Parathyroid adenoma (tissue), 2 donors: ENCODE results near the gene CD74.

Source experiments
- H2AFZ ChIP-seq: fragments of 300-600 bp; sonication (generic); one replicate; pipeline ENCODE4 v1.7.0; 2017; ENCODE audit warnings: antibody characterized with exemption, mild to moderate bottlenecking
- H3K27ac ChIP-seq: fragments of 300-600 bp; sonication (generic); one replicate; pipeline ENCODE4 v1.7.0; 2017
- H3K27me3 ChIP-seq: fragments of 300-600 bp; sonication (generic); one replicate; pipeline ENCODE4 v1.7.0; 2017; ENCODE audit warnings: low read length; ENCODE audit not compliant: control insufficient read depth, insufficient read depth
- H3K36me3 ChIP-seq: fragments of 300-600 bp; sonication (generic); one replicate; pipeline ENCODE4 v1.7.0; 2017; ENCODE audit warnings: low read length; ENCODE audit not compliant: control insufficient read depth, insufficient read depth
- H3K4me1 ChIP-seq: fragments of 300-600 bp; sonication (generic); one replicate; pipeline ENCODE4 v1.7.0; 2017; ENCODE audit warnings: control low read depth
- H3K4me2 ChIP-seq: fragments of 300-600 bp; sonication (generic); one replicate; pipeline ENCODE4 v1.7.0; 2017; ENCODE audit warnings: low read length
- H3K4me3 ChIP-seq: fragments of 300-600 bp; sonication (generic); one replicate; pipeline ENCODE4 v1.7.0; 2017; ENCODE audit warnings: low read depth, low read length
- H3K79me2 ChIP-seq: fragments of 300-600 bp; sonication (generic); one replicate; pipeline ENCODE4 v1.7.0; 2017; ENCODE audit warnings: control low read depth
- H3K9ac ChIP-seq: fragments of 300-600 bp; sonication (generic); one replicate; pipeline ENCODE4 v1.7.0; 2017; ENCODE audit warnings: mild to moderate bottlenecking
- H3K9me3 ChIP-seq: fragments of 300-600 bp; sonication (generic); one replicate; pipeline ENCODE4 v1.7.0; 2017; ENCODE audit warnings: low read length; ENCODE audit not compliant: control insufficient read depth
- CTCF ChIP-seq: fragments of 300-600 bp; sonication (generic); IDR thresholded peaks from one replicate; pipeline ENCODE4 v1.7.0; 2017; ENCODE audit warnings: antibody characterized with exemption, mild to moderate bottlenecking
- donor health status: primary hyperparathyroidism.

CD74 gene

GRCh38 chr5:150356575-150357294 is 56.0 kb downstream of the CD74 start:
- Histone ChIP-seq H3K9me3 (no peaks in the 10 kb centered on the region), H3K9ac (peak overlapping the region; percentile 19), H3K36me3 (no peaks in the 10 kb centered on the region), H3K27me3 (no peaks in the 10 kb centered on the region), H3K4me3 (peak overlapping the region; percentile 82), H2AFZ (peak overlapping the region; percentile 98), H3K79me2 (peaks cover 8% of the 10 kb centered on the region), H3K4me2 (peak overlapping the region; percentile 70), H3K4me1 (peaks cover 7% of the 10 kb centered on the region), H3K27ac (peak overlapping the region; percentile 19)
- TF ChIP-seq CTCF = no peak

GRCh38 chr5:150355791-150356190 is 56.9 kb downstream of the CD74 start:
- Histone ChIP-seq H2AFZ (no peak overlapping the region), H3K36me3 (no peaks in the 10 kb centered on the region)
- no peak for TF ChIP-seq CTCF

GRCh38 chr5:150353032-150353675 is 59.6 kb downstream of the CD74 start:
- no peaks in the 10 kb centered on the region for H3K9me3 ChIP-seq
- no peak overlapping the region for H3K27ac ChIP-seq
- H2AFZ ChIP-seq = no peak overlapping the region
- no peak overlapping the region for H3K4me2 ChIP-seq
- TF ChIP-seq CTCF = no peak
- H3K79me2 ChIP-seq = peaks cover 3% of the 10 kb centered on the region
- no peak overlapping the region for H3K4me3 ChIP-seq
- no peaks in the 10 kb centered on the region for H3K36me3 ChIP-seq
- no peaks in the 10 kb centered on the region for H3K27me3 ChIP-seq
- peaks cover 3% of the 10 kb centered on the region for H3K4me1 ChIP-seq
- no peak overlapping the region for H3K9ac ChIP-seq

More at GRCh38 chr5:150355791-150356190, 56.9 kb downstream of the CD74 start:
- peaks cover 8% of the 10 kb centered on the region for H3K79me2 ChIP-seq
- no peaks in the 10 kb centered on the region for H3K27me3 ChIP-seq
- no peak overlapping the region for H3K4me3 ChIP-seq
- H3K9ac ChIP-seq = no peak overlapping the region
- peaks cover 7% of the 10 kb centered on the region for H3K4me1 ChIP-seq
- H3K4me2 ChIP-seq = no peak overlapping the region
- no peak overlapping the region for H3K27ac ChIP-seq
- H3K9me3 ChIP-seq = no peaks in the 10 kb centered on the region

- Histone ChIP-seq H3K9ac (no peak overlapping the region), H3K9me3 (no peaks in the 10 kb centered on the region), H3K79me2 (no peaks in the 10 kb centered on the region), H3K4me3 (no peak overlapping the region), H3K4me2 (no peak overlapping the region), H2AFZ (no peak overlapping the region), H3K27me3 (no peaks in the 10 kb centered on the region), H3K27ac (no peak overlapping the region), H3K36me3 (no peaks in the 10 kb centered on the region), H3K4me1 (peaks cover 3% of the 10 kb centered on the region)
- TF ChIP-seq CTCF = no peak
These were observed 60.3 kb downstream of the CD74 start for GRCh38 chr5:150352244-150353031.
